Non-pigmented ciliary epithelial cell (primary cell): Measurements from ENCODE around the gene OGG1.
"Not testable (repeated sequence)": the region's sequence is repeated elsewhere in the genome, so short reads cannot be mapped to it uniquely, and the experiment has no call there.

Experiments used
- DNase-seq: peaks from one replicate; pipeline ENCODE4 v3.0.0-alpha.2; 2010; ENCODE audit warnings: low read depth

OGG1 gene

DNA sequence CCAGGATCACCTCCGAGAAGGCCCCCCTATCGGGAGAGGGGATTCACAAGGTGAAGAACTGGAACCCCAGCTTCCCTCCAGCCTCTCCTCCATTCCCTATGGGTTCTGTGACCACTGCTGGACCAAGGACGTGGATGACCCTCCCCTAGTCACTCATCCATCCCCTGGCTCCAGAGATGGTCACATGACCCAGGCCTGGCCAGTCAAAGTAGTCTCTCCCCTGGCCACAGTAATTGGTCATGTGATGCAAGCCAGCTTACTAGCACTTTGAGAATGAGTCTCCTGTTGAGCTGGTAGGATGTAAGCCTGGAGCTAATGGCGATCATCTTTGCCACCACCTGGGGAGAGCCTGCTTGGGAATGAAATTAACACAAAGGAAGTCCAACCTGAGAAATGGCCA, 16.1 kb downstream of the OGG1 start:
- DNase-seq, result no peak

DNA sequence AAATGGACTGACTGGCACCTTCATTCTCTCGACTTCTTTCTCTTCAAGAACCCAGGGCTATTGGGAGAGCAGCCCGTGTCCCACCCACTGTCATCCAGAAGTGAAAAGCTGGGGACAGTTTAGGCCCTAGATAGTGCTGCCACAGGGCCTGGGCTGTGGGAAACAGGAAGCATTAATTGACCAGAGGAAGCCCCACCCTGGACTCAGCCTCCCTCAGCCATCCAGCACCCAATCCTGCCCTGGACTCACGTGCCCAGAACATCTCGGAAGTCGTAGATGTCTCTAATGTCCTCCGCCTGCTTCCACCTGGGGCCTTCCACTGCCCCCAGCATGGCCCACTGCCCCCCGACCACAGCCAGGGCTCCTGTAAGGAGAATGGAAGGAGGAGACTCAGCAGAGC, 17.7 kb downstream of the OGG1 start:
- DNase-seq, result no peak

DNA sequence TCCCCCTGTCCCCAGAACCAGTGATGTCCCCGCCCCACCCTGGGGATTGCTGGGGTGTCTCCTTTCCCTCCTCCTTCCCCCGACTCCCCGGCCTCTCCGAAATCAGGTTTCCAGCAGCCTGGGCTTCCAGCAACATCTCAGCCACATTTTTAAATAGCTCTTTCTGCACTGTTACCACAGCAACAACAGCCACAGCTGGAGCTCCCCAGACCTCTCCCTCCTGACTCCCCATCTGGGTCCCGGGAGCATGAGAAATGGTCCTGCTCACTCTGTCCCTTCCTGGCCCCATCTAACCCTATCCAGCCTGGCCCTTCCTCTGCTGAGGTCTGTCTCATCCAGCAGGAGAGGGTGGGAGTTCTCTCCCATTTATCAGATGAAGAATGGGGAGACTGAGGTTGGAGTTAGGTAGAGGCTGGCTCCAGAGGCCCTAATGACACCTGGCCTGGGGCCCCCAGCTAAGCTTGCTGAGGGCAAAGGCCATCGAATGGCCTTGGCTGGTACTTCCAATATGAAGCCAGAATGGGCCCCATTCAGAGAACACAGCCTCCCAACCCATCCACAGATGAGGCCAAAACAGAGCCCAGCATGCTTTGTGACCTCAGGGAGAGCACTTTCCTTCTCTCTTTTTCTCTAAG, 18.5 kb downstream of the OGG1 start:
- DNase-seq, result no peak

DNA sequence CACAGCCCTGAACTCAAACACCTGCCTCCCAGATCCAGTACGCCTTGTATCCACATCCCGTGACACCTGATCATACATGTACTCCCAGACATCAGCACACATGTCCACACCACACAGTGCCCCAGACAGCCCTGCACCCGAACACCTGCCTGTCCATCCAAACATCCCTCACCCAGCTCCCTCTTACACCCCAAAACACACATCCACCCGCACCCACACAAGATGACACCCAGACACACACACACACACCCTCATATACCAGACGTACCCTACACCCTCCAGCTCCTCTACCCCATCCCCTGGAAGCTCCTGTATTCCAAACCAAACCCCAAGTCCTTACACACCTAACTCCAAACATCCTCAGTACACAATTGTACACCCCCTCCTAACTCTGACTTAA, 19.3 kb downstream of the OGG1 start:
- no peak for DNase-seq

DNA sequence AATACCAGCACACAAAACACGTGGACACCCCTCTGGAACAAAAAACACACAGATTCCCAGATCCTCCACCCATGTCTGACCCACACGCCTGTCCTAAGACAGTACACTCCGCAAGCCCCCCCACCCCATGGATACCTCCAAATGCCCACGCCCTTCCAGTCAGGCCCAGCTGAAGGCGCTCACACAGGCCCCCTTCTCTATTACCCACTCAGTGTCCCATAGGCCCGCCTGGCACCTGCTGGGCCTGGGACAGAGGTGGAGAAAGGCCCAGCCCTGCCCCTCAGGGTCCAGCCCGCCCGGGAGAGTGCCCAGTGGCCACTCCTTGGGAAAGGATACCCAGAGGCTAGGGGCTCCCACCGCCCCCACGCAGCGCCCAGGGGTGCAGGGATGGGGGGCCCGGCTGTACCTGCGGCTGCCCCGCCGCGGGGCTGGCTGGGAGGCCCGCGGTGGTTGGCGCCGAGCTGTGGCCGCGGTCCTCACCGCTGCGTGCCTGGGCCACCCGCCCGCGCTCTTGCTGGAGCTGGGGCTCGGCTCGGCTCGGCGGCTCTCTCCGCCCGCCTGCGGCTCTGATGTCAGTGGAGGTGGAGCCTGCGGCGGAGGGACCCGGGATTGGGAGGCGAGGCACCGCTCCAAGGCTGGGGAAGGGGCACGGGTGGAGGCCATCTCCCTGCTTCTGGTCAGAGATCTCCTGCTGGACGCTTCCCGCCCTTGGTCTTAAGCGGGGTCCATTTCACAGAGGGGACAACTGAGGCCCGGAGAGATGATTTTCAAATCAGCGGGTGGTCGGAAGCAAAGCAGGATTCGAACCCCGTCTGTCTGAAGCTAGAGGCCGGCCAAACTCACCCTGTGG, 19.9 kb downstream of the OGG1 start, which contains the start of gene CAMK1:
TSS of gene CAMK1 (minus strand) at position 522 of the 850 bp plus-strand sequence. CDS start 2,198 bp downstream, outside the sequence.
- DNase-seq, result no peak

DNA sequence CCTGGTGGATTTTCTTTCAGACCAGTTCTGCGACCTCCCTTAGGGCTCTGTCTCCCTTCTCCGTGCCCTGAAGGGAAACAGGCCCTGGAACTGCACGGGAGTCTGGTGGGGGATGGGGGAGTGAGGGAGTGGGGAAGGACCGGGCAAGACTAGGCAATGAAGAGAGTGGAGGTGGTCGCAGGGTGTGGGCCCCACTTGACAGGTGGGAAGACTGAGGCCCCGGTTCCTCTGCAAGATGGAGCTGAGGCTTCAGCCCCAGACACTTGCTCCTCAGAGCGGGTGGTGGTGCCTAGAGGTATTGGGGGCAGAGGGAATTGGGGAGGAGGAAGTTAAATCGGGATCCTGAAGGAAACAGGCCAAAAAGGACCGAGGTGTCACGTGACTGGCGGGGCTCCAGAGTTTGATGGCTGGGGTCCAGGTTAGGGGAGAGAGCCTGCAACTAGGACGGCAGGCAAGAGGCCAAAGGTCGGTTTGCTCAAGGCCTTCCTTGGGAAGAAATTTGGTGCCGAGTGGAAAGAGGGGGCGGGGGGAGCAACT, 20.6 kb downstream of the OGG1 start:
- no peak for DNase-seq

DNA sequence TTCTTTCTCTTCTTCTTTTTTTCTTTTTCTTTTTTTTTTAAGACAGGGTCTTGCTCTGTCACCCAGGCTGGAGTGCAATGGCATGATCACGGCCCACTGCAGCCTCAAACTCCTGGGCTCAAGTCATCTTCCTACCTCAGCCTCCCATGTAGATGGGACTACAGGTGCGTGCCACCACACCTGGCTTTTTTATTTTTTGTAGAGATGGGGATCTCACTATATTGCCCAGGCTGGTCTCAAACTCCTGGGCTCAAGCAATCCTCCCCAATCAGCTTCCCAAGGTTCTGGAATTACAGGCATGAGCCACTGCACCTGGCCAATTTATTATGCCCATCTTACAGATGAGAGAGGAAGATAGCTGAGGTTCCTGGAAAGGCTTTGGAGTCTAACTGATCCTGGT, 21.3 kb downstream of the OGG1 start:
- DNase-seq, result not testable (repeated sequence)

DNA sequence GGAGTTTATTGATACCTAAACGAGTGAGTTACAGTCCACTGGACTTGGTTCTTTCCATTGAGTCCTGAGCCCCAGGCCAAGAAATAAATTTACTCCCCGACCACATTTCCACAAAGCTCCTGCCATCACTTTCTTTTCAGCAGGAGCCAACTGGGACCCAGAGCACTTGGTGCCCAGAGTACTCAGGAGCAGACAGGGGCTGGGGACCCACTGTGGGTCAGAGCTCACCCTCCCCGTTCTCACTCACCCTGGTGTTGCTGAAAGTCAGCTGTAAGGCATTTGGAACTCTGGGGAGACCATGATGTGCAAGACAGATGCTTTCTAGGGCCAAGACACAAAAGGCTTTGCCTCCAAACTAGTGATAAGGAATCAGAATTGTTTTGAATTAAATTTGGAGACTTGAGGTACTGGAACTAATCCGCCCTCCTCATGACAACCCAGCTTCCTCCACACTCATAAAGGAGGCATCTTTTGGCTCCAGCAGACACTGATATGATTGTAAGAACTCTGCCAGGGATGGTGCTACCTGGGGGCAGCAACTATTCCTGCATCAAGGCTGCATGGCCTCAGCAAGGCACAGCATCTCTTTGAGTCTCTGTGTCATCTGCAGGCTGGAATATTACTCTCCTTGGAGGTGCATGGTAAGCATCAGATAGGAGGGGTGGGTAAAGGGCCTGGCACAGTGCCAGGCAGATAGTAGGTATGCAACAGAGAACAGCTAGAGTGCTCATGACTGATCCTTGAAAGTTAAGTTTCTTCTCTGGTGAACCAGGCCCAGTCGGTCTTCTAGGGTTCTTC, 27.3 kb downstream of the OGG1 start:
- no peak for DNase-seq

DNA sequence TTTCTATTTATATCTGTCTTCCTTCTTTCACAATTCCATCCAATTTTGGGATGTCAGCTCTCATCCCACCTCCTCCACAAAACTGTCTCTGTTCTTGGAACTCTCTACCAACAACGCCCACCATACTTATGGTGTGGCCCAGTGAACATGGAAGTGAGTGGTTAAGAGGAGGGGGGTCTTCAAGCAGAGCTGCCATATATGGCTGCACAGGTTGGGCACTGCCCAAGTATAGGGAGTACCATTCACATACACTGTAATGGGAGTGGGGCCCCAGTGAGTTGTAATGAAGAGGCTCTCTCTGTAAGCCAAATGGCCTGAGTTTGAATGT, 27.9 kb downstream of the OGG1 start:
- DNase-seq, result no peak

DNA sequence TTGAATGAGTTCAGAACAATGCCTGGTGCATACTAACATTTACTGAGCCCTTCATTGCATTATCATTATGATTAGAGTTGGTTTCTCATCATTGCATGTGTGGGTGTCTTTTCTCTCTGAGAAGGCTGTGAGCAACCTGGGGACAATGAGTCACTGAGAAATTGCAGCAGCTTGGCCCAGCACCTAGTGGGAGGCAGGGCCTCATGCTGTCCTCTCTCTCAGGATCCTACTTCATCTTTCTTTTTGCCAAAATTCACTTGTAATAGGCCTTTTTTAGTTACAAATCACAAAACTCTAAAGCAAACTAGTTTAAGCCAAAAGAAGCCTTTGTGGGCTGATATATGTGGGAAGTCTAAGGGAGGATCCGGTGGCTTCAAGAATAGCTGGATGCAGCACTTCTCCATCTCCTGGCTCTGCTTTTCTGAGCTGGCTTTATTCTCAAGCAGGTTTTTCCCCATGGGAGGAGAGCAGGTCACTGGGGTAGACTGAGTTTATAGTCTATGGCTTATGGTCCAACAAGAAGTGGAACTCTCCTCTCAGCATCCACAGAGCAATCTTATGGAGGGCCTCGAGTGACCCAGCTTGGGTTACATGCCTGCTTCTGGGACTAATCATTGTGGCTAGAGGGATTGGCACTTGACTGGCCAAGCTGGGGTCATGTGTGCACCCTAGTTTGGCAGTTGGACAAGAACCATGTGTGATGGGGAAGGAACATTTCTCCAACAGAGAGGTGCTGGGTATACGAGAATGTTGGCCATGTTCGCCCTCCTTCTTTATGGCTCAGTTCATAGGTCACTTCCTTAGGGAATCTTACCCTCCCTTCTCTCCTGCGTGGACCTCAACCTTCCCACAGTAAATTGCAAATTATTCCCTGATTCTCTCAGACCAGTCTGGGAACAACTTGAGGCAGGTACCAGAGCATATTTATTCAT, 28.7 kb downstream of the OGG1 start:
- peak; percentile 44 for DNase-seq

DNA sequence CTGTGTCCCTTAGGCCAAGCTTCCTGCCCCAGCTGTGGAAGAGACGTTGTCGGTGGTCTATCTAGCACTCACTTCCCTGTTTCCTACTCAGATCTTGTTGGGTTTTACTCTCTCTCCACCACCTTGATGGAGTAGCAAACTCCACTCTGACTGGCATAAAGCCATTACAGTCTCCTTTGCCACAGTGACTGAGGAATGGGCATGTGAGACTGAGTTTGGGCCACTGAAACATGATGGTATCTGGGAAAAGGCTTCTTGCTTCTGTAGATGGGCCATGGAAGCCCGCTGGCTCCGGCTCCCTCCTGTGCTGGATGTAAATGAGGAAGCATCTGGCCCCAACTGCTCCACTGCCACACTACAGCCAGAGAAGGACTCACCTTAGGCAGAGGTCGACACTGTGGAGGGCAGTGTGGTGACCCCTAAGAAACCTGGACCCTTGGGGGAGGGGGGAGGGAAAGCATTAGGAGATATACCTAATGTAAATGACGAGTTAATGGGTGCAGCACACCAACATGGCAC, 29.4 kb downstream of the OGG1 start:
- no peak for DNase-seq

DNA sequence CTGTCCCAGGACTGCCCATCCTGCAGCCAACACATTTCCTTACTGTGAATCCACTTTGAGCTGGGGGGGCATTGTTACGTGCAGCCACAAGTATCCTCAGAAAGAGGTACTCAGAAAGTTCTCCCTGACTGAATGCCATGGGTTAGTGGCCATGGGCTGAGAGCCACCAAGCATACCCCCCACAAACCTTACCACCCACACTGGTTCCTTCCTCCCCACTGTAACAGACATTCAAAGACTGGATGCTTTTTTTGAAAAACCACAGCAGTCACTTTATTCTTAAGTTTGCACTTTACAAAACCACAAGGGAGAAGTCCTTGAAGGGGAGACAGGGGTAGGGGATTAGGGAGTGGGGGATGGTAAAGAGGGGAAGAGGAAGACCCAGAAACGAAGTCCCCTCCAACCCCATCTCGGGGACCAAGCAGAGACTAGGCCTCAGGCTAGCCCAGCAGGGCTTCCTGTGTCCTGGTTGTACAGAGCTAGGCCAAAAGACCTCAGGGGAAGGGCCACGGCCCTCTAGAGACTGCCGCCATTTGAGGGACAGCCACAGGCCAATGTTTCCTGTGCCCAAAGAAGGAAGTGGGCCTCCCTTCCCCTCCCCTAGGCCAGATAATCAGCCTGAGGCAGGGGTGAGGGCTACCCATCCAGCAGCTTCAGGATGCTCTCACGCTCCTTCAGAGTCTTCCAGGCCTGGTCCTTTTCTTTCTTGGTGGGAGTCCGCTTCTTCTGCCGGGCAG, 30.1 kb downstream of the OGG1 start:
- DNase-seq, result no peak

DNA sequence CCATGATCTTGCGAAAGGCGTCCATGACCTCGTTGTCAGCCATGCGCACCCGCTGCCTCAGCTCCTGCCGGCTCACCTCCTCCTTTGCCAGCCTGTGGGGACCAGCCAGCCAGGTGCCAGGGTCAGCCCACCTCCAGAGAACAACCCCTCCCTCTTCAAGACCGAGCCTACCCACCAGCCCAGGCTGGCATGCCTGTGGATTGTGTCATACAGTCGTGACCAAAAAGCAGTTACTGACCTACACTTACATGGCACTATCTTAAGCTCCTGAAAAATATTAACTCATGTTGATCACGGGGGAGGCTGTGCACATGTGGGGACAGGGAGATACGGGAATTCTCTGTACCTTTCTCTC, 30.7 kb downstream of the OGG1 start:
- no peak for DNase-seq

DNA sequence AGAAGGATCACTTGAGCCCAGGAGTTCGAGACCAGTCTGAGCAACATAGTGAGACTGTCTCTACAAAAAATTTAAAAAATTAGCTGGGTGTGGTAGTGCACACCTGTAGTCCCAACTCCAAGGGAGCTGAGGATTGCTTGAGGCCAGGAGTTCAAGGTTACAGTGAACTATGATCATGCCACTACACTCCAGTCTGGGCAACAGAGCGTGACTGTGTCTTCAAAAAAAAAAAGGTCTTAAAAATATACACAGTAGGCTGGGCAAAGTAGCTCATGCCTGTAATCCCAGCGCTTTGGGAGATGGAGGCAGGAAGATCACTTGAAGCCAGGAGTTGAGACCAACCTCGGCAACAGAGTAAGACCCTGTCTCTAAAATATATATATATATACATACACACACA, 31.2 kb downstream of the OGG1 start:
- DNase-seq, result no peak

DNA sequence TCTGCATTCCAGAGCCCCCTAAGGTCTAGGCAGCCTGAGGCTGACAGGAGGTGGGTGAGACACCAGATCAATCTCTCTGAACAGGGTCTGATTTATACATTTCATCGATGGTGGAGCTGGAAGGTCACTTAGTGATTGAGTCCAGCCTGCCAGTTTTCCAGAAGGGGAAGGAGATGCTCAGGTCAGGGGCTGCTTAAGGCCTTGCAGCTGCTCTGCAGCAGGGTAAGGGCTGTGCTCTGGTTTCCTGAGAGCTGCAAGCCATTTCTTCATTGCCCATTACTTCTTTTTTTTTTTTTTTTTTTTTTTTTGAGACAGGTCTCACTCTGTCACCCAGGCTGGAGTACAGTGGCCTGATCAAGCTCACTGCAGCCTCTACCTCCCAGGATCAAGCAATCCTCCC, 31.8 kb downstream of the OGG1 start:
- no peak for DNase-seq

DNA sequence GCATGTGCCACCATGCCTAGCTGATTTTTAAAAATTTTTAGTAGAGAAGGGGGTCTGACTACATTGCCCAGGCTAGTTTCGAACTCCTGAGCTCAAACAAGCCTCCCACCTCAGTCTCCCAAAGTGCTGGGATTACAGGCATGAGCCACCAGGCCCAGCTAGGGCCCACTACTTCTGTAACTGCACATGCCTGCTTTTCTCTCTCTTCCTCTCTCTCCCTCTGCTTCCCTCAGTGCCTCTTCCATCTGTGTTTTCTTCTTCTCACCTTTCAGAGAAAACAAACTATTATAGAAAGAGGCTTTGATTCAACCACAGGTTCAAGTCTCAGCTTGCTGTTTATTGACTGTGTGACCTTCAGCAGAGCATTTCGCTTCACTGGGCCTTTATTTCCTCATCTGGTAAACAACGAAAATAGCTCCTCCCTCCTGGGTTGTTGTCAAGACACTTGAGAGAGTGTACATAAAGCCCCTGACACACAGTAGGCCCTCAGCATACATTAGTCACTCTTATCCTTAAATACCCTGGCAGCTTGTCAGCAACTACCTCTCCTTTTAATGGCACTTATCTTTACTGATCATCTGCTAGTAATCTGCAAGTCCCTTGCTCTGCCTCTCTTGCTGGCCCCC, 32.3 kb downstream of the OGG1 start:
- no peak for DNase-seq

DNA sequence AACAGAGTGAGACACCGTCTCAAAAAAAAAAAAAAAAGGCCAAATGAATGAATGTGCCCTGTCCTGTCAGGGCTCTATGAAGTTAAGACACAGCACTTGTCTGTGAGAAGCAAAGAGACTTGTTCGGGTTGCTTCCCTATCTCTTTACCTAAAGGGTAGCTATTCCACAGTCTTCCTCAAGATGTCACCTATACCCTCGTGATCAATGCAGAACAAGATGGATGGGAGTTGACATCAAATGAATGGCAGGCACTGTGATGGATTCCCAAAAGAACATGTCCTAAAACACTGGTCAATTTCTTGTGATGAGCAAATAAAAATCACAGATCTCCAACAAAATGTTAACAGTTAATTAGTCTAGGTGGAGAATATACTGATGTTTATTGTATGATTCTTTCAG, 33.0 kb downstream of the OGG1 start:
- no peak for DNase-seq

DNA sequence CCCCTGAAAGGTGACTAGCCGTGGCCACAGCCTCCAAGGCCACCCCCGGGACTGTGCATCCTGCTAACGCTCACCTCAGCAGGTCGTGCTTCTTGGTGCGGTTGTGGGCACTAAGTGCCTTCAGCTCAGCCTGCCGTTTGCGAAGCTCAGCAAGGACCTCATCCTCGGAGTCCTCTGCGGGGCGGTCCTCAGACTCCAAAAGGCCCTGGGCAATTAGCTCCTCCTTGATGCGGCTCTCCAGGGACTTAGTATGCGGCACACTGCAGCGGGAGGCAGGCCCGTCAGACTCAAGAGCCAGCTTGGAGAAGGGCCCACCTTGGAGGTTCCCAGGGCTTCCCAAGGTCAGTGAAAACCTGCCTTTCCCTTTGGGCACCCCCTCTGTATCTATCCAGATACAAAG, 34.2 kb downstream of the OGG1 start:
- no peak for DNase-seq

DNA sequence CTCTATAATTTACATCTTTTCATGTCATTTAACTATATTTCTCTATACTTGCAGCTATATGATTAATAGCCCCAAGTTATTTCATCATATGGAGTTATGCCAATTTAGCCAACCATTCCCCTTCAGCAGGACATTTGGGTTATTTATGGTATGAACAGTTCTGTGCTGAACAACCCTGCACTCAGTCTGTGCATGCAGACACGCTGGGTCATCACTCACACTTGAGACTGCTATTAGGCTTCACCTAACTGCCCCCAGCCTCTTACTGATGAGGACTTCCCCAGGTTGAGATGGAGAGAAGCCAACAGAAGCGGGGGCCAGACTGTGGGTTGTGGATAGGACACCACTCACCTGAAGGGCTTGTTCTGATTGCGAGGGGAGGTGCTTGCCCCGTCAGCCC, 35.2 kb downstream of the OGG1 start:
- no peak for DNase-seq

DNA sequence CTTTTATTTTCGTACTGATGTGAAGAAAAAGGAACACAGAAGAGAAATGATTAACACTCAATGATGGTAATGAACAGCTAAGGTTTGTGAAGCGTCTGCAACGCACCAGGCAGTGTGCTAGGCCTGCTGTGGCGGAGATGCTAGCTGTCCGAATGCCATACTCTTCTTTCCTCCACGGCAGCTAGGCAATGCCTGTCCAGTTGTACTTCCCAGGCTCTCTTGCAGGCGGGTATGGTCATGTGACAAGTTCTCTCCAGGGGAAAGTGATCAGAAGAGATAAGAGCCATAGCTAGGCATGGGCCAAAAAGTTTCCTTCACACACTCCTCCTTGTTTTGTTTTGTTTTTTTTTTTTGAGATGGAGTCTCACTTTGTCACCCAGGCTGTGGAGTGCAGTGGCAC, 35.9 kb downstream of the OGG1 start:
- no peak for DNase-seq
